Measurements from ENCODE around the gene HEYL.

The HEYL gene

GRCh38 chr1:39652554-39652953 lies 13.1 kb upstream of the HEYL start:
- Histone ChIP-seq H3K4me1 (ENCODE audit: control insufficient read depth, insufficient read depth, low read length, poor library complexity, severe bottlenecking) (no peaks in the 10 kb centered on the region), H3K4me3 (ENCODE audit: extremely low read depth, insufficient read depth, low read length, poor library complexity, severe bottlenecking) (no peak overlapping the region), H3K36me3 (ENCODE audit: control insufficient read depth, insufficient read depth, low read length) (no peaks in the 10 kb centered on the region), H3K9me3 (ENCODE audit: control insufficient read depth, low read length) (no peaks in the 10 kb centered on the region), H3K27ac (ENCODE audit: low read depth, low read length, severe bottlenecking) (no peak overlapping the region)
- WGBS, 2 experiments (ENCODE audit: insufficient coverage in 2 of 2) = 88 to 100% methylated on average over 2 of the region's 2 CpGs

- 83 to 93% methylated on average over 3 to 5 of the region's 6 CpGs for WGBS, 2 experiments (ENCODE audit: insufficient coverage in 2 of 2)
- H3K4me1 ChIP-seq (ENCODE audit: control insufficient read depth, insufficient read depth, low read length, poor library complexity, severe bottlenecking) = no peaks in the 10 kb centered on the region
- H3K9me3 ChIP-seq (ENCODE audit: control insufficient read depth, low read length) = no peaks in the 10 kb centered on the region
- no peaks in the 10 kb centered on the region for H3K36me3 ChIP-seq (ENCODE audit: control insufficient read depth, insufficient read depth, low read length)
- H3K27ac ChIP-seq (ENCODE audit: low read depth, low read length, severe bottlenecking) = no peak overlapping the region
- no peak overlapping the region for H3K4me3 ChIP-seq (ENCODE audit: extremely low read depth, insufficient read depth, low read length, poor library complexity, severe bottlenecking)
These were observed 12.7 kb upstream of the HEYL start for GRCh38 chr1:39652105-39652504.

- Histone ChIP-seq H3K36me3 (ENCODE audit: control insufficient read depth, insufficient read depth, low read length) (no peaks in the 10 kb centered on the region), H3K4me1 (ENCODE audit: control insufficient read depth, insufficient read depth, low read length, poor library complexity, severe bottlenecking) (no peaks in the 10 kb centered on the region), H3K9me3 (ENCODE audit: control insufficient read depth, low read length) (no peaks in the 10 kb centered on the region), H3K4me3 (ENCODE audit: extremely low read depth, insufficient read depth, low read length, poor library complexity, severe bottlenecking) (no peak overlapping the region), H3K27ac (ENCODE audit: low read depth, low read length, severe bottlenecking) (no peak overlapping the region)
- WGBS, 2 experiments (ENCODE audit: insufficient coverage in 2 of 2) = no CpG with 5 or more reads among the region's 1 CpG
These were observed 11.0 kb upstream of the HEYL start for GRCh38 chr1:39650431-39650830.

GRCh38 chr1:39649636-39650185 lies 10.3 kb upstream of the HEYL start:
- no CpG with 5 or more reads among the region's 2 CpGs for WGBS, 2 experiments (ENCODE audit: insufficient coverage in 2 of 2)
- no peaks in the 10 kb centered on the region for H3K4me1 ChIP-seq (ENCODE audit: control insufficient read depth, insufficient read depth, low read length, poor library complexity, severe bottlenecking)
- no peak overlapping the region for H3K4me3 ChIP-seq (ENCODE audit: extremely low read depth, insufficient read depth, low read length, poor library complexity, severe bottlenecking)
- H3K27ac ChIP-seq (ENCODE audit: low read depth, low read length, severe bottlenecking) = no peak overlapping the region
- no peaks in the 10 kb centered on the region for H3K36me3 ChIP-seq (ENCODE audit: control insufficient read depth, insufficient read depth, low read length)
- H3K9me3 ChIP-seq (ENCODE audit: control insufficient read depth, low read length) = no peaks in the 10 kb centered on the region

GRCh38 chr1:39648496-39648895 lies 9.1 kb upstream of the HEYL start:
- Histone ChIP-seq H3K9me3 (ENCODE audit: control insufficient read depth, low read length) (no peaks in the 10 kb centered on the region), H3K36me3 (ENCODE audit: control insufficient read depth, insufficient read depth, low read length) (no peaks in the 10 kb centered on the region), H3K27ac (ENCODE audit: low read depth, low read length, severe bottlenecking) (no peak overlapping the region), H3K4me3 (ENCODE audit: extremely low read depth, insufficient read depth, low read length, poor library complexity, severe bottlenecking) (no peak overlapping the region), H3K4me1 (ENCODE audit: control insufficient read depth, insufficient read depth, low read length, poor library complexity, severe bottlenecking) (no peaks in the 10 kb centered on the region)
- WGBS, 2 experiments (ENCODE audit: insufficient coverage in 2 of 2) = 51 to 65% methylated on average over 2 of the region's 2 CpGs

- Histone ChIP-seq H3K27ac (ENCODE audit: low read depth, low read length, severe bottlenecking) (peak overlapping the region; percentile 95), H3K36me3 (ENCODE audit: control insufficient read depth, insufficient read depth, low read length) (no peaks in the 10 kb centered on the region)
- WGBS, 2 experiments (ENCODE audit: insufficient coverage in 2 of 2) = 87 to 89% methylated on average over 3 of the region's 3 CpGs
These were observed 7.8 kb upstream of the HEYL start for GRCh38 chr1:39647247-39647646.

GRCh38 chr1:39646232-39647081 lies 7.0 kb upstream of the HEYL start:
- Histone ChIP-seq H3K36me3 (ENCODE audit: control insufficient read depth, insufficient read depth, low read length) (no peaks in the 10 kb centered on the region), H3K4me1 (ENCODE audit: control insufficient read depth, insufficient read depth, low read length, poor library complexity, severe bottlenecking) (peaks cover 6% of the 10 kb centered on the region), H3K9me3 (ENCODE audit: control insufficient read depth, low read length) (no peaks in the 10 kb centered on the region), H3K4me3 (ENCODE audit: extremely low read depth, insufficient read depth, low read length, poor library complexity, severe bottlenecking) (no peak overlapping the region), H3K27ac (ENCODE audit: low read depth, low read length, severe bottlenecking) (peak overlapping the region; percentile 95)
- WGBS, 2 experiments (ENCODE audit: insufficient coverage in 2 of 2) = 55 to 57% methylated on average over 5 of the region's 12 CpGs

More at GRCh38 chr1:39647247-39647646, 7.8 kb upstream of the HEYL start:
- Histone ChIP-seq H3K4me3 (ENCODE audit: extremely low read depth, insufficient read depth, low read length, poor library complexity, severe bottlenecking) (no peak overlapping the region), H3K4me1 (ENCODE audit: control insufficient read depth, insufficient read depth, low read length, poor library complexity, severe bottlenecking) (peaks cover 6% of the 10 kb centered on the region), H3K9me3 (ENCODE audit: control insufficient read depth, low read length) (no peaks in the 10 kb centered on the region)

GRCh38 chr1:39645411-39646043 lies 6.1 kb upstream of the HEYL start:
- Histone ChIP-seq H3K36me3 (ENCODE audit: control insufficient read depth, insufficient read depth, low read length) (no peaks in the 10 kb centered on the region), H3K9me3 (ENCODE audit: control insufficient read depth, low read length) (no peaks in the 10 kb centered on the region), H3K4me3 (ENCODE audit: extremely low read depth, insufficient read depth, low read length, poor library complexity, severe bottlenecking) (no peak overlapping the region), H3K27ac (ENCODE audit: low read depth, low read length, severe bottlenecking) (no peak overlapping the region), H3K4me1 (ENCODE audit: control insufficient read depth, insufficient read depth, low read length, poor library complexity, severe bottlenecking) (peaks cover 6% of the 10 kb centered on the region)
- WGBS, 2 experiments (ENCODE audit: insufficient coverage in 2 of 2) = 93 to 100% methylated on average over 2 to 3 of the region's 3 CpGs

GRCh38 chr1:39643705-39644104 lies 4.3 kb upstream of the HEYL start:
- H3K36me3 ChIP-seq (ENCODE audit: control insufficient read depth, insufficient read depth, low read length) = no peaks in the 10 kb centered on the region
- H3K27ac ChIP-seq (ENCODE audit: low read depth, low read length, severe bottlenecking) = no peak overlapping the region
- no peaks in the 10 kb centered on the region for H3K9me3 ChIP-seq (ENCODE audit: control insufficient read depth, low read length)
- WGBS, 2 experiments (ENCODE audit: insufficient coverage in 2 of 2) = 86 to 87% methylated on average over 2 of the region's 3 CpGs
- peaks cover 6% of the 10 kb centered on the region for H3K4me1 ChIP-seq (ENCODE audit: control insufficient read depth, insufficient read depth, low read length, poor library complexity, severe bottlenecking)
- H3K4me3 ChIP-seq (ENCODE audit: extremely low read depth, insufficient read depth, low read length, poor library complexity, severe bottlenecking) = no peak overlapping the region

- 73 to 100% methylated on average over 1 to 2 of the region's 4 CpGs for WGBS, 2 experiments (ENCODE audit: insufficient coverage in 2 of 2)
- no peaks in the 10 kb centered on the region for H3K36me3 ChIP-seq (ENCODE audit: control insufficient read depth, insufficient read depth, low read length)
- no peak overlapping the region for H3K4me3 ChIP-seq (ENCODE audit: extremely low read depth, insufficient read depth, low read length, poor library complexity, severe bottlenecking)
- H3K9me3 ChIP-seq (ENCODE audit: control insufficient read depth, low read length) = no peaks in the 10 kb centered on the region
- H3K27ac ChIP-seq (ENCODE audit: low read depth, low read length, severe bottlenecking) = no peak overlapping the region
- H3K4me1 ChIP-seq (ENCODE audit: control insufficient read depth, insufficient read depth, low read length, poor library complexity, severe bottlenecking) = peaks cover 6% of the 10 kb centered on the region
These were observed 3.4 kb upstream of the HEYL start for GRCh38 chr1:39642796-39643195.

- H3K4me3 ChIP-seq (ENCODE audit: extremely low read depth, insufficient read depth, low read length, poor library complexity, severe bottlenecking) = no peak overlapping the region
- no peak overlapping the region for H3K27ac ChIP-seq (ENCODE audit: low read depth, low read length, severe bottlenecking)
- no peaks in the 10 kb centered on the region for H3K36me3 ChIP-seq (ENCODE audit: control insufficient read depth, insufficient read depth, low read length)
- H3K4me1 ChIP-seq (ENCODE audit: control insufficient read depth, insufficient read depth, low read length, poor library complexity, severe bottlenecking) = peaks cover 6% of the 10 kb centered on the region
- 81 to 83% methylated on average over 5 to 7 of the region's 8 CpGs for WGBS, 2 experiments (ENCODE audit: insufficient coverage in 2 of 2)
- no peaks in the 10 kb centered on the region for H3K9me3 ChIP-seq (ENCODE audit: control insufficient read depth, low read length)
These were observed 1.4 kb upstream of the HEYL start for GRCh38 chr1:39640861-39641260.

Measured in mesodermal cell (in vitro differentiated cells).